Large intestine (tissue), 3 donors: ENCODE data around the gene CA10. TPM values are rescaled to one million over a fixed set of nuclear protein-coding genes. Genes with fewer than 3 reads are reported as not detected.

Source experiments
- DNase-seq, 2 donors: peaks; one replicate each; pipeline versions ENCODE4 v3.0.0 to v3.0.0-alpha.2; 2013
- H3K27ac ChIP-seq: one replicate; pipeline ENCODE4 v1.5.1; 2013; ENCODE audit warnings: low read length
- H3K27me3 ChIP-seq: 2 replicates; pipeline ENCODE4 v1.6.1; 2013; ENCODE audit warnings: low read length; ENCODE audit not compliant: control insufficient read depth, insufficient read depth
- H3K36me3 ChIP-seq: 2 replicates; pipeline ENCODE4 v1.6.1; 2013; ENCODE audit warnings: low read length; ENCODE audit not compliant: control insufficient read depth, insufficient read depth
- H3K4me1 ChIP-seq: one replicate; pipeline ENCODE4 v1.6.1; 2013; ENCODE audit warnings: low read length; ENCODE audit not compliant: control insufficient read depth, insufficient read depth
- H3K4me3 ChIP-seq: one replicate; pipeline ENCODE4 v1.5.1; 2013; ENCODE audit warnings: low read length
- H3K9me3 ChIP-seq: one replicate; pipeline ENCODE4 v1.6.1; 2013; ENCODE audit warnings: mild to moderate bottlenecking, low read depth, low read length, moderate library complexity; ENCODE audit not compliant: control insufficient read depth
- WGBS: methylation state at CpG from one replicate; pipeline ENCODE4 v1.1.5; 2013; ENCODE audit warnings: low lambda C conversion rate; ENCODE audit not compliant: insufficient coverage; 5-methylcytosine and 5-hydroxymethylcytosine counted together
- polyA plus RNA-seq: library from polyadenylated mRNA; unstranded; fragments of 120-200 nt; gene quantifications from one replicate; pipeline ENCODE4 v1.2.1, GENCODE V29; 2013

The CA10 gene
- polyA plus RNA-seq, 1 donor, result 1.2 TPM

DNA sequence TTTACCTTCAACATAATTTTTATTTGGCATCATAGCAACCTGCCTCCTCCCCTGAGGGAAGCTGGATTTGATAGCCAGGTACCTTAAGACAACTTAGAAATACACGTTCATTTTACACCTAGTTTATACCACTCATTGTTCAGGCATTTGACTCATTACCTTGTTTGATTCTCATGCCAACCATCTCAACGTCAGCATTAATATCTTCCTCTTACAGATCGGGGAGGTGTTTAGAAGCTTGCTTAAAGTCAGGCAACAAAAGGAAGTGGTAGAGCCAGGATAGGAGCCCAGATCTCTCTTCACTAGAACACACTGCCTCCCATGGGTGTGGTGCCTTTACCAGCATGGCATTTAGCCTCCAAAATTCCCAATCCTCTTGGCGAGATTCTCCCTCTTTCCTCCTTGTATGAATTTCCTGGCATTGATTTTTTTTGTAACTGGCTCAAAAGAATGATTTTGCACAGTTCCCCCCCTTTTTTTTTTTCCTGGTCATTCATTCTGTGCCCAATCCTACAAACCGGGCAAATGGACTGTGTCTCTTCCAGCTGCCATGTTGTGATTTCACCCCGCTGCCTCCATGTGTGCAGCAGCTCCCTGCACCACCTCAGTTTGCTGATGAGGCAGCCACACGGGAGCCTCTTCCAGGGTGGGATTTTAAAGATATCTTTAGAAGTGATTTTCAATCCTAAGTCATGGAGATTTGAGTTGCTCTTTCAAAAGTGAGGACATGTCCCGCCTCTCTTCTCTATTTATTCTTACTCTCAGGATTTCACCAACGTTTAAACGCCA, 514.6 kb downstream of the CA10 start:
- Histone ChIP-seq H3K36me3 (no peaks in the 10 kb centered on the region), H3K4me3 (no peak overlapping the region), H3K4me1 (no peaks in the 10 kb centered on the region), H3K9me3 (no peaks in the 10 kb centered on the region), H3K27ac (no peak overlapping the region), H3K27me3 (no peaks in the 10 kb centered on the region)
- 83% methylated on average over 3 of the region's 10 CpGs for WGBS
- no peak for DNase-seq

DNA sequence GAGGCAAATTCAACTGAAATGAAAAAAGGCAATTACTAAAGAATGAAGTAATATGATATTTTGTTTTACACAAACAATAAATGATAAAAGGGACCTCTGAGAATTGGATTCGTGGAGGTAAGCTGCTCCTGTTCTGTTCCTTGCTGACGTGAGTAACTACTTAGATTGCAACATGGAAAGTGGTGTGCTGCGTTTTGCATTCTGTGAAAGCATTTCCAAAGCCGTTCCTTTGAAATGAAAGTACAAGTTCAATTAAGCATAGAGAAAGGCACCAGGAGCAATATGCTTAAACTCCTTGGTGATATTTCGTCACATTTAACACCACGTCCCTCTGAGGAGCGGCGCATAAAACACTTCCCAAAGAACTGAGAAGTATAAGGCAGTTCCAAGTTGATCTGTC, 516.5 kb downstream of the CA10 start:
- Histone ChIP-seq H3K27me3 (no peaks in the 10 kb centered on the region), H3K36me3 (no peaks in the 10 kb centered on the region), H3K4me3 (no peak overlapping the region), H3K4me1 (no peaks in the 10 kb centered on the region), H3K9me3 (no peaks in the 10 kb centered on the region), H3K27ac (no peak overlapping the region)
- no peak for DNase-seq
- WGBS, result 86% methylated on average over 1 of the region's 8 CpGs

DNA sequence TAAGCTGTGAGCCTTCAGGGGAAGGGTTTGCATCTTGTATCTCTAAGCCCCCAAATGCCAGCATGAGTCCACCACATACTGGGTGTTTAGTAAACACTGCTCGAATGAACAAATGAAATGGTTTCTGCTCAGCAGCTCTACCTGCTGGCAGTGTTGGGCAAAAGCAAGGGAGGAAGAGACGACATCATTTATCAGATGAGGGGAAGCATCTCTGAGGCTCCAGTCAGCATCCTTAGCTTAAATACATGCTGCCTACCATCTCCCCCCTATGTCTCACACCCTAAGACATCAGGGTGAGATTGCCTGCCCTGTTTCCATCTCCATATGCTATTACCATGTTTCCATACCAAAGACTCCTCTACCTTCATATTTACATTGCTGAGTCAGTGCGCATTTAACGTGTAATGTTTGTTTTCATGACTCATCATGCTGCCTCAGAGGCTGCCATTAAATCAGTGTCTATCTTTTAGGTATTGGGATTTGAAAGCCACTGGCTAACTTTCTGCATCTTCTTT, 518.3 kb downstream of the CA10 start:
- WGBS, result 0% methylated on average over 1 of the region's 4 CpGs
- H3K4me3 ChIP-seq, result no peak overlapping the region
- H3K4me1 ChIP-seq, result no peaks in the 10 kb centered on the region
- no peaks in the 10 kb centered on the region for H3K9me3 ChIP-seq
- no peaks in the 10 kb centered on the region for H3K27me3 ChIP-seq
- H3K27ac ChIP-seq, result no peak overlapping the region
- H3K36me3 ChIP-seq, result no peaks in the 10 kb centered on the region
- no peak for DNase-seq

DNA sequence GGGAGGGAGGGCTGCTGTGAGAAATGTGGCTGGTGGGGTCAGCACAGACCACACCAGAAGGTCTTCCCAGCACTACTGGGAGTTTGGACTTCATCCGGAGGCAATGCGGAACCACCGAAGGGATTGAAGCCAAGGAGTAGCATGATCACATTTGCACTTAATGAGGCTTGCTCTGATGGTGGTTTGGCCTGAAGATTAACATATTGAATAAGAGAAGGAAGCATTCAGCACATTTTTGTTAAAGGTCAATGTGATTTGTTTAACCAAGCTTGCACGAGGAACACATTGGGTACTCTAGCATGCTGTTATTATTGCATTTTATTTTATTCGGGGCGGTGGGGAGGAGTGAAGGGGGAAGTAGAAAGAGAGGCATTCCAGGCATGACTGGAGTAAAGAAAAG, 519.5 kb downstream of the CA10 start:
- no peak overlapping the region for H3K4me3 ChIP-seq
- H3K27ac ChIP-seq, result no peak overlapping the region
- 83% methylated on average over 3 of the region's 6 CpGs for WGBS
- no peaks in the 10 kb centered on the region for H3K9me3 ChIP-seq
- H3K36me3 ChIP-seq, result no peaks in the 10 kb centered on the region
- H3K4me1 ChIP-seq, result no peaks in the 10 kb centered on the region
- no peak for DNase-seq
- no peaks in the 10 kb centered on the region for H3K27me3 ChIP-seq

DNA sequence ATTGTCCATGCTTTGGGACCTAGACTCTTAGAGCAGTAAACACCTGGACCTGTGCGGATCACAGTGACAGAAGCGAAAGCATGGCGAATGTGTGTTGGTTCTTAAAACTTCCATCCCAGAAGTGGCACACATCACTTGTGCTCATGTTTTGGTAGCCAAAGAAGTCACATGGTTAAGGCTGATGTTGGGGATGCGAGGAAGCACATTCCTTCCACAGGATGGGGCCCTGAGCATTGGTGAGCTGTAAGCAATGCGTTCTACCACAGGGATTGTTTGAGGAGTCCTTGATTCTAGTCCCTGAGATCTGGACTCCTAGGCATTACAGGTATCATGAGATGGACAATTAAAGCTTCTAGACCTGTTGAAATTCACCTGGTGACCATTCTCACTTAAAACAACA, 522.2 kb downstream of the CA10 start:
- Histone ChIP-seq H3K9me3 (no peaks in the 10 kb centered on the region), H3K4me3 (no peak overlapping the region)
- WGBS, result 100% methylated on average over 1 of the region's 5 CpGs

DNA sequence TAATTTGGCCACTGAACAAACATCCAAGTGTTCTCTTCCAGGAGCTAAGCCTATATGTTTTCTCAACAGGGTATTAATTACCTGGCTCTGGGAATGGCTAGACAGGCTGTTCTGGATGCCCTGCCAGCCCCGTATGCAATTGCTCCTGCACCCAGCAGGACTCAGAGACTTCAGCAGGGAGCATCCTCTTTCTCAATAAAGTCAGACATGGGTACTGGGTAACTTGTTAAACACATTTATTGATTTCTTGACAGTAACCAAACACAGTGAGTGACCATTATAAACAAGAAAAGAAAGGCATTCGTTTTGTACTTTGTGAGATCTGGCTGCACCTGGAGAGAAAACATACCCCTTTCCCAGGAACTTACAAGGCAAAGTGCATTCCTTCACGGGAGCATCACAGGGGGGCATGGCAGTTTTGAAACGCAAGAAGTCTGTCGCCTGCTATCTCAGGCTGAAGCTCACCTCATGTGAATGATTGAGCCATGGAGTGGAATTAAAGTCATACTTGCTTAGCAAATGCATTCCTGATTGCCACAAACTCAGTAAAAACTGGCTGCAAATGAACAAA, 528.3 kb downstream of the CA10 start:
- H3K4me1 ChIP-seq, result no peaks in the 10 kb centered on the region
- no peak overlapping the region for H3K27ac ChIP-seq
- no peaks in the 10 kb centered on the region for H3K9me3 ChIP-seq
- H3K27me3 ChIP-seq, result no peaks in the 10 kb centered on the region
- no peak overlapping the region for H3K4me3 ChIP-seq
- DNase-seq, result no peak
- H3K36me3 ChIP-seq, result no peaks in the 10 kb centered on the region
- WGBS, result no CpG with 5 or more reads among the region's 5 CpGs

More for the DNA sequence above, 522.2 kb downstream of the CA10 start:
- no peak for DNase-seq
- no peaks in the 10 kb centered on the region for H3K36me3 ChIP-seq
- no peaks in the 10 kb centered on the region for H3K4me1 ChIP-seq
- no peak overlapping the region for H3K27ac ChIP-seq
- H3K27me3 ChIP-seq, result no peaks in the 10 kb centered on the region

DNA sequence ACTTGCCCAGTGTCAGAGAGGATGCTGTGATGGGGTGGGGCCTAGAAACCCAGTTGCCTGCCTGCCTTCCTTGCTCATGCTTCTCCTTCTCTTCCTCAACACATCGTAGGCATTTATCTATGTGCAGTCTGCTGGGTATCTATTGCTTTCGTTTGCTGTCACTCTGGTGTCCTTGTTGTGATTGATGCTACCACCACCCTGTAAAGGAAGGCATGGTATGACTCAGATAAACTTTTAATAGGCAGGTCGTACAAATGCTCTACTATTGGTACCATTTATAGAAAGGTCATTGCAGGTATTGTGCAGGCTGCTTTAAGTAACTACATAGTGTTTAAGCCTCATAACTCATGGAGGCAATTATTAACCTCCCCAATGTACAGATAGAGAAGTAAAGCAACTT, 529.3 kb downstream of the CA10 start:
- no peaks in the 10 kb centered on the region for H3K9me3 ChIP-seq
- no peaks in the 10 kb centered on the region for H3K36me3 ChIP-seq
- H3K27ac ChIP-seq, result no peak overlapping the region
- no peaks in the 10 kb centered on the region for H3K4me1 ChIP-seq
- DNase-seq, result no peak
- no CpG with 5 or more reads among the region's 3 CpGs for WGBS
- no peaks in the 10 kb centered on the region for H3K27me3 ChIP-seq
- H3K4me3 ChIP-seq, result no peak overlapping the region

DNA sequence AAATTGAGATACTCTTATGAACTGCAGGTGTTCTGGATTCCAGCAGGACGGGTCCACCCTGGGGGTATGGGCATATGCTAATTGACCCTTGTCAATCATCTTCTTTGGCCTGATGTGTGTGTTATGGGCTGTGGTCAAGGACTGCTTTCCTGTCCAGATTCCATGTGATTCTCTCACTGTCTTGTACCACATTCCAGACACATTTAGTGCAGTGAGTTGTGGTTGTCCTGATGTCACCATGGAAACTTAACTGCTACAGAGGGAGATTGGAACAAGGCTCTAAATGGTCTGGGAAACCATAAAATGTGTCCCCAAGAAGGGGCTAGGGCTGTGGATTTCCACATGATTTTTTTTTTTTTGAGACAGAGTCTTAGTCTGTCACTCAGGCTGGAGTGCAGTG, 530.7 kb downstream of the CA10 start:
- Histone ChIP-seq H3K9me3 (no peaks in the 10 kb centered on the region), H3K27ac (no peak overlapping the region), H3K27me3 (no peaks in the 10 kb centered on the region), H3K36me3 (no peaks in the 10 kb centered on the region), H3K4me3 (no peak overlapping the region), H3K4me1 (no peaks in the 10 kb centered on the region)
- no peak for DNase-seq
- no CpG with 5 or more reads among the region's 1 CpG for WGBS

DNA sequence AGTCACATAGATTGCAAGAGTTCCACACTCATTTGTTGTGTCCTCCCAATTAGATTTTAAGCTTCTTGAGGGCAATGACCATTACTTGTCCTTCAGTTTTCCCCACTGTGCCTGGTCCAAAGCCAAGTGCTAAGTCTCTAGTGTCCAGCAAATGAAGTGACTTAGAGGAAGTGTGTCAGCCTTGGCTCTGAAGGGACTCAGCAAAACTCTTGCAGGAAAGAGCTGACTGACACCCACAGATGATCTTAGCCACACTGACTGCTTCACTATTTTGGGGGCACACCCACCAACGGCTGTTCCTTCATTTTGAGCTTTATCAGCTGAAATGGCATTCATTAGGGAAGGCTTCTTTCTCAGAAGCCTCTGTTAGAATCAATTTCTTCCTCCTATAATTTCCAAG, 540.0 kb downstream of the CA10 start:
- Histone ChIP-seq H3K36me3 (no peaks in the 10 kb centered on the region), H3K4me1 (no peaks in the 10 kb centered on the region), H3K4me3 (no peak overlapping the region), H3K27me3 (no peaks in the 10 kb centered on the region), H3K9me3 (no peaks in the 10 kb centered on the region), H3K27ac (no peak overlapping the region)
- DNase-seq, result no peak
- WGBS, result no CpG with 5 or more reads among the region's 1 CpG

DNA sequence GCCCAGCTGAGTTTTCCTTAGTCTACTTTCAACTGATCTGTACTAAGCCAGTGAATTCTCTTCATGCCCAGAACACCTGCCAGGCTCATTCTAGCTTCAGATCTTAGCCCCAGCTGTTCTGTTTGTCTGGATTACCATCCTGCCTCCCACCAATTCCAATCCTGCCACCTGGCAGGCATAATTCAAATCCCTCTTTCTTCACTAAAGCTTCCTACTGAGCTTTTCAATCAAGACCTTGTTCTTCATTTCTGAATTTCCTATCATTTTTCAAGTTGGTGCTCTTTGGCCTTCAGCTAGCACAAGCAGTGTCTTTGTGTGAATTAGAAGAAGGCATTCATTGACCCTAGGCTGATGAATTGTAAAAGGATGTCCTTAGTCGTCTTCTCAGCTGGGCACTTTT, 540.5 kb downstream of the CA10 start:
- no peak overlapping the region for H3K4me3 ChIP-seq
- no peaks in the 10 kb centered on the region for H3K9me3 ChIP-seq
- H3K27me3 ChIP-seq, result no peaks in the 10 kb centered on the region
- H3K27ac ChIP-seq, result no peak overlapping the region
- no peak for DNase-seq
- no peaks in the 10 kb centered on the region for H3K4me1 ChIP-seq
- no peaks in the 10 kb centered on the region for H3K36me3 ChIP-seq
- WGBS, result no CpG with 5 or more reads among the region's 1 CpG

DNA sequence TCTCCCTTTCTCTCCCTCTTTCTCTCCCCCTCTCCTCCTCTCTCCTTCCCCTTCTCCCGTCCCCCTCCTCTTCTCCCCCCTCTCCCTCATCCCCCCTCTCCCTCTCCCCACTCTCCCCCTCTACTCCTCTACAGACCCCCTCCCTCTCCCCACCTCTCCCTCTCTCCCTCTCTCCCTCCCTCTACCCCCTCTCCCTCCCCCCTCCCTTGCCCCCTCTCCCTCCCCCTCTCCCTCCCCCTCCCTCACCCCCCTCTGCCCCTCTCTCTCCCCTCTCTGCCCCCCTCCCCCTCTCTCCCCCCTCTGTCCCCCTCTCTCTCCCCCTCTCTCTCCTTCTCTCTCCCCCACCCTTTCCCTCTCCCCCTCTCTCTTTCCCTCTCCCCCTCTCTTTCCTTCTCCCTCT, 545.3 kb downstream of the CA10 start:
- Histone ChIP-seq H3K27ac (no peak overlapping the region), H3K36me3 (no peaks in the 10 kb centered on the region), H3K27me3 (no peaks in the 10 kb centered on the region), H3K4me3 (no peak overlapping the region), H3K4me1 (no peaks in the 10 kb centered on the region), H3K9me3 (no peaks in the 10 kb centered on the region)
- DNase-seq, result no peak
- WGBS, result no CpG with 5 or more reads among the region's 1 CpG
